Measurements from ENCODE around the gene SASH3.

SASH3 gene

DNA sequence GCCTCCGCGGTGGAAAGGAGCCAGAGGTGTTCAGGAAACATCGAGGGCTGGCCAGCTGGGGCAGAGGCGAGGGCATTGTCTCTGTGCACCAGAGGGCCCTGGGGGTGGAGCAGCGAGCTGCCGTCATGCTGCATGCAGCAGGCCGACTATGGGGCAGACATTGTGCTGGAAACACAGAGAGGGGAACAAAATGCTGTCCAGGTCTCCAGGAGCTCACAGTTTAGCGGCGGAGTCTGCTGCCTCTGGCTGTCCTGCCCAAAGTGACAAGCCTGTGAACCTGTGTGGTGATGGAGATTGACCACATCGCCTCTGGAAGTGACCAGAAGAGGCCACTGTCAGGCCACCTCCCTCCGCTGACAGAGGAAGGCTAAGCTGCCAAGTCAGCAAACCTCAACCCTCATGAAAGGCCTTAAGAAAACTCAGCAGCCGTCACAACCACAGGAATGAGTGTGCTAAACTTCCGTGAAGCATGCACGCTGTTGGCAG, 20.1 kb upstream of the SASH3 start:
- DNase-seq (ENCODE audit: low read depth, low spot score): peak; percentile 91

GRCh38 chrX:129760155-129760554, 19.6 kb upstream of the SASH3 start:
- DNase-seq (ENCODE audit: low read depth, low spot score): no peak

DNA sequence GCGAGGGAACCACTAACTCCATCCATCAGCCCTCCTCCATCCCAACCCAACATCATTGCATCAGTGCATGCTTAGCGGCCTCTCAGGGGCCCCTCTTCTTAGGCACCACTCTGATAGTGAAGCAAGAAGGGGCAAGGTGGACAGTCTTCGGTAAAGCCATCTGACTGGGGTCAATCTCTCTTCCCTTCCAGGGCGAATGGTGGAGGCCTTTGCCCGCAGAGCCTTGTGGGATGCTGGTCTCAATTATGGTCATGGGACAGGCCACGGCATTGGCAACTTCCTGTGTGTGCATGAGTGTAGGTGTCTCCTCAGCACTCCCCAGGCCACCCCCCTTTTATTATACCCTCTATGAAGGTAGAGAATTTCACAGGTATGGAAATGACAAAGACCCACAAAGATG, 18.8 kb upstream of the SASH3 start:
- no peak for DNase-seq (ENCODE audit: low read depth, low spot score)

GRCh38 chrX:129761596-129761995, 18.2 kb upstream of the SASH3 start:
- no peak for DNase-seq (ENCODE audit: low read depth, low spot score)

- DNase-seq (ENCODE audit: low read depth, low spot score): no peak
Measured at GRCh38 chrX:129762448-129762847, 17.3 kb upstream of the SASH3 start.

DNA sequence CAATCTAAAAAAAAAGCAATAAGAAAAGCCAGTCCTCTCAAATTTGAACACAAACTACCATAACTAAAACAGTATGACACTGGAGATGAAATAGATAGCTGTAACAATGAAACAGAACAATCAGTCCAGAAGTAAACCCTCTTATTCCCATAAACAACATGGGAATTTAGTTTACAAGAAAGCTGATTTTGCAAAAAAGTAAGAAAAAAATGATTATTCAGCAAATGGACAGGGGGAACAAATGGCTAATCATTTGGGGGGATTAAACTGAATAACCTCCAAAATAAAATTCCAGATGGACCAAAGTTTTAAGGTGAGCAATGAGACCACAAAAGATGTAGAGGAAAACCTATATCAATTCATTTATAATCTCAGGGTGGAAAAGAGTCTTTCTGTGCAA, 16.1 kb upstream of the SASH3 start:
- DNase-seq (ENCODE audit: low read depth, low spot score): no peak

DNA sequence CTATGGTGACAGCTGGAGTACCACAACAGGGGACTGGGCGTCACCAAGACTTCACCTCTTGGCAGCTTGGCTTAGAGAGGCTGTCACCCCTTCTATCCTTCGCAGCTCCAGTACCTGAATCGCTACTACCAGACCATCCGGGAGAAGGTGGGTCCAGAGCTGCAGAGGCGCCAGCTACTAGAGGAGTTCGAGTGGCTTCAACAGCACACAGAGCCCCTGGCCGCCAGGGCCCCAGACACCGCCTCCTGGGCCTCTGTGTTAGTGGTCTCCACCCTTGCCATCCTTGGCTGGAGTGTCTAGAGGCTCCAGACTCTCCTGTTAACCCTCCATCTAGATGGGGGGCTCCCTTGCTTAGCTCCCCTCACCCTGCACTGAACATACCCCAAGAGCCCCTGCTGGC, 11.6 kb upstream of the SASH3 start:
- DNase-seq (ENCODE audit: low read depth, low spot score): no peak

- peak; percentile 54 for DNase-seq (ENCODE audit: low read depth, low spot score)
Measured at GRCh38 chrX:129768586-129769466, 10.9 kb upstream of the SASH3 start.

GRCh38 chrX:129769467-129770154, 10.1 kb upstream of the SASH3 start:
- DNase-seq (ENCODE audit: low read depth, low spot score): peak; percentile 37

DNA sequence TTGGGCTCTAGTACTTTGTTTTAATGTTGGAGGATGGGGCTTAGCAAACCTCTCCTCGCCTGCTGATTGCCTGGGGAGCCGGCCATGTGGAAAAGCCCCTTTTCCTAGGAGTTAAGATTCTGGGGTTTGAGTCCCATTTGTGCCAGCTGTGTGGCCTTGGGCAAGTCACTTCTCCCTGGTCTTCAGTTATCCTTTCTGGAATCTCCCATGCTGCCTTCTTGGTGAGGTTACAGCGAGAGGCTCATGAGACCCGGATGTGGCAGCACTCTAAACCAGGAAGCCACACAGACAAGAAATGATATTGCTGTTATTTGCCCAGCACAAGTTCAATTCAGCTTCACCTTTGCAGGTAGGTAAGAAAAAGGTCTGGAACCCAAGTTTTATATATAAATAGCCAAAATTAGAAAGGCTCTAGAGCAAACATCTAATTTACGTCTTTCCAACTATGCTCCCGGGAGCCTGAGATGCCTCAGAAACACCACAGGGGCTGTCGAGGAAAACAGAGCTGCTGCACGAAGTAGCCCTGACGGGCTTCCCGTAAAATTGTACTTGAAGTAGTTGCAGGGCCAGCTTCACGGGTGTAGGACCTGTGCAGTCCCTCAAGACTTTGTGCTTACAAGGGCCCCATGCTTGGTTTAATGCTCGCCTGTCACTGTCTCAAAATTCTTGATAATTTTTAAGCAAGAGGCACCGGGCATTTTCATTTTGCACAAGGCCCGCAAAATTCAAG, 8.3 kb upstream of the SASH3 start:
- DNase-seq (ENCODE audit: low read depth, low spot score): no peak

GRCh38 chrX:129772796-129773431, 6.8 kb upstream of the SASH3 start:
- no peak for DNase-seq (ENCODE audit: low read depth, low spot score)

GRCh38 chrX:129773649-129774458, 5.9 kb upstream of the SASH3 start:
- no peak for DNase-seq (ENCODE audit: low read depth, low spot score)

- DNase-seq (ENCODE audit: low read depth, low spot score): no peak
Measured at GRCh38 chrX:129777218-129778030, 2.3 kb upstream of the SASH3 start.

DNA sequence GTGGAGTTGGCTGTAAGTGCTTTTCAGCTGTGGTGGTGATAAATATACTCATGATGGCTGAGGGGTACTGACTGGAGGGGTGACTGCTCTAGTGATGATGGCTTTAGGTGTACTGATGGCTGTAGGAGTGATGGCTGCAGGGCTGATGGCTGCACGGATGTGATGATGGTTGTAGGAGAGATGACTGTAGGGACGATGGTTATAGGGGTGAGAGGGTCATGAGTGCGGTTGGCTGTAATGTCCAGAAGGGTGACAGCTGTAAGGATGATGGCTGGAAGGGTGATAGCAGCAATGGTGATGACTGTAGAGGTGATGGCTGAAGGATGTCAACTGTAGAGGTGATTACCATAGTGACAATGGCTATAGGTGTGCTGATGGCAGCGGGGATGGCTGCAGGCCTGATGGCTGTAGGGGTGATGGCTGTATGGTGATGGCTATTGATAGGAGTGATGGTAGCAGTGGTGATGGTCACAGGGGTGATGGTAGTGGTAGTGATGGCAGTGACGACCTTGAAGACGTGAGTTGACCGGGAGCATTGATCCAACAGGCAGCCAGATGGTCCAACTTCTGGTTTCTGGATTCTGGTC, 570 bp upstream of the SASH3 start:
- no peak for DNase-seq (ENCODE audit: low read depth, low spot score)

GRCh38 chrX:129780441-129781105, 824 bp downstream of the SASH3 start:
- no peak for DNase-seq (ENCODE audit: low read depth, low spot score)

DNA sequence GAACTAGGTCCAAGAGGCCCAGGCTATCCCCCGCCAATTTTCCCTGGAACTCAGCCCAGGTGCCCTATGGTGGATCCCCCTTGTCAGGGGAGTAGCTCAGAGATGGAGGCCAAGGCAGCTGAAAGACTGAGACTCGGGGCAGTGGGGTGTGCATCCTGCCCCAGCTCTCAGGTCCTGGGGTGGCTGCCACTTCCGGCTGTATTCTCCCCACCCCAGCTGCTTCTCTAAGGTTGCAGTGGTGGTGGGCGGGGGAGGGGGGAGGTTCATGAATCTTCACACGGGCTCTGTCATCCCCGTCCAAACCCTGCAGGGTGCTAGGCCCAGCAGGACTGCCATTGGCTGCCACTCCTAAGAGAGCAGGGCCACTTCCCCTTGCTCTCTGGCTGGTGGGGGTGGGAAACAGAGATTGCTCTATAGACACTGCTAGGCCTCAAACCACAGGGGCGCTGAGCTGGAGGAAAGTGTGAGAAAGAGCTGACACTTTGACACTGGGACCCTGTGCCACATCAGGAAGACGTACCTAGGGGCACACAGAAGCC, 1.5 kb downstream of the SASH3 start:
- DNase-seq (ENCODE audit: low read depth, low spot score): no peak

- no peak for DNase-seq (ENCODE audit: low read depth, low spot score)
Measured at GRCh38 chrX:129781680-129782495, 2.1 kb downstream of the SASH3 start.

DNA sequence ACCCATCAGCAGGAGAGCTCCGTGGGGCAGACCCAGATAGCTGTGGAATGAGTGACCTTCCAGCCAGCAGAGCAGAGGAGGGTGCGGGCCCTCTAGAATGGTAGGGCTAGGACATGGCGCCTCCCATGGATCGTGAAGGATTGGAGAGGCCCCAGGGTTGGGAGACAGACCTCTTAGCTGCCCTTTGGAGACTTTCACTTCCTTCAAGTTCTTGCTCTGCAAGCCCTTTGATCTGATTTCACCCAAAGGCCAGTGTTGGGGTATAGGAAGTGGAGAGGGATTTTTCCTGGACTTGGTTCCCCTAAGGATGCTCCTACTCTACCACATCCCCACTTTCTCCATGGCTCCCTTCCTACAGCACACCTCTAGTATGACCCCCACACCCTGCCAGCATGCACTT, 3.0 kb downstream of the SASH3 start:
- DNase-seq (ENCODE audit: low read depth, low spot score): no peak
